ENCODE data around the gene PHLDB2.

DNA sequence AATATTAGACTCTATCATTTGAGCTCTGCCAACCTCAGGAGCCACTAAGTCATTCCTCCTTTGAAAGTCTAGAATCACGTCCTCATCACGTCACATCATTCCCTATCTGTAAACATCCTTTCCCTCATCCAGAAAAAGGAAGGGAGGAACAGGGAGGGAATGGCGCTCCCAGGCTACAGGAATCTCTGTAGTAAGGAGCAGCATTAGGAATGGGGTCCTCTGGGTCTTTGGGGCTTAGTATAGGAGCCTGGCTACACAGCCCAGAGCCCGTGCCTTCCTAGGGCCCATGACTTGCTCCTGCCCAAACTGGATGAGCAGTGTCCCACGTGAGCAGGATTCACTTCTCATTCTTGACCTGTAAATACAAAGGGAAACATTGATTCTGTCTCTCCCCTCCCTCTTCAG is 141.3 kb downstream of the PHLDB2 start:
- TF ChIP-seq SMC3 (IDR thresholded peaks at IDR 0.05; ENCODE audit: low read depth, low read length) (no peak), MXI1 (IDR thresholded peaks at IDR 0.05; ENCODE audit: borderline replicate concordance, low read depth, low read length) (no peak), POLR2A (IDR thresholded peaks at IDR 0.05; ENCODE audit: low read depth, low read length) (no peak), NFE2L2 (IDR thresholded peaks at IDR 0.05; ENCODE audit: low read depth, low read length) (no peak), MAZ (IDR thresholded peaks at IDR 0.05; ENCODE audit: borderline replicate concordance, low read depth, low read length) (no peak), MAFK (IDR thresholded peaks at IDR 0.05; ENCODE audit: low read depth, low read length) (no peak), RCOR1 (IDR thresholded peaks at IDR 0.05; ENCODE audit: insufficient replicate concordance, low read length) (no peak), FOS (IDR thresholded peaks at IDR 0.05; ENCODE audit: low read depth, low read length) (no peak), RAD21 (IDR thresholded peaks at IDR 0.05; ENCODE audit: low read length) (no peak), BHLHE40 (IDR thresholded peaks at IDR 0.05; ENCODE audit: low read depth, low read length) (no peak)
- TF ChIP-seq, protein P1, sequence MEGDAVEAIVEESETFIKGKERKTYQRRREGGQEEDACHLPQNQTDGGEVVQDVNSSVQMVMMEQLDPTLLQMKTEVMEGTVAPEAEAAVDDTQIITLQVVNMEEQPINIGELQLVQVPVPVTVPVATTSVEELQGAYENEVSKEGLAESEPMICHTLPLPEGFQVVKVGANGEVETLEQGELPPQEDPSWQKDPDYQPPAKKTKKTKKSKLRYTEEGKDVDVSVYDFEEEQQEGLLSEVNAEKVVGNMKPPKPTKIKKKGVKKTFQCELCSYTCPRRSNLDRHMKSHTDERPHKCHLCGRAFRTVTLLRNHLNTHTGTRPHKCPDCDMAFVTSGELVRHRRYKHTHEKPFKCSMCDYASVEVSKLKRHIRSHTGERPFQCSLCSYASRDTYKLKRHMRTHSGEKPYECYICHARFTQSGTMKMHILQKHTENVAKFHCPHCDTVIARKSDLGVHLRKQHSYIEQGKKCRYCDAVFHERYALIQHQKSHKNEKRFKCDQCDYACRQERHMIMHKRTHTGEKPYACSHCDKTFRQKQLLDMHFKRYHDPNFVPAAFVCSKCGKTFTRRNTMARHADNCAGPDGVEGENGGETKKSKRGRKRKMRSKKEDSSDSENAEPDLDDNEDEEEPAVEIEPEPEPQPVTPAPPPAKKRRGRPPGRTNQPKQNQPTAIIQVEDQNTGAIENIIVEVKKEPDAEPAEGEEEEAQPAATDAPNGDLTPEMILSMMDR (conservative IDR thresholded peaks at IDR 0.05; ENCODE audit: low read depth, low read length) = no peak
- TF ChIP-seq, protein P2, sequence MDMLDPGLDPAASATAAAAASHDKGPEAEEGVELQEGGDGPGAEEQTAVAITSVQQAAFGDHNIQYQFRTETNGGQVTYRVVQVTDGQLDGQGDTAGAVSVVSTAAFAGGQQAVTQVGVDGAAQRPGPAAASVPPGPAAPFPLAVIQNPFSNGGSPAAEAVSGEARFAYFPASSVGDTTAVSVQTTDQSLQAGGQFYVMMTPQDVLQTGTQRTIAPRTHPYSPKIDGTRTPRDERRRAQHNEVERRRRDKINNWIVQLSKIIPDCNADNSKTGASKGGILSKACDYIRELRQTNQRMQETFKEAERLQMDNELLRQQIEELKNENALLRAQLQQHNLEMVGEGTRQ (IDR thresholded peaks at IDR 0.05; ENCODE audit: low read depth, low read length) = no peak

Data from IMR-90 (cell line).